SJSA1 (cell line): ENCODE results near the gene PALLD. TPM values are rescaled to one million over a fixed set of nuclear protein-coding genes. Genes with fewer than 3 reads are reported as not detected.

Experiments
- DNase-seq, 2 experiments: peaks; one replicate each; pipeline ENCODE4 v3.0.0-alpha.2; 2015 to 2020; ENCODE audit warnings: low spot score in 2 of 2, low read depth in 1 of 2
- H3K27ac ChIP-seq: fragments of 250-450 bp; sonication (Bioruptor Pico); 2 replicates; pipeline ENCODE4 v1.5.1; 2020; ENCODE audit warnings: mild to moderate bottlenecking, moderate library complexity
- H3K27me3 ChIP-seq: fragments of 250-450 bp; sonication (Bioruptor Pico); replicated peaks from 2 replicates; pipeline ENCODE4 v1.5.1; 2020; ENCODE audit warnings: mild to moderate bottlenecking, moderate library complexity
- H3K36me3 ChIP-seq: fragments of 250-450 bp; sonication (Bioruptor Pico); 2 replicates; pipeline ENCODE4 v1.5.1; 2020; ENCODE audit warnings: mild to moderate bottlenecking
- H3K4me1 ChIP-seq: fragments of 250-450 bp; sonication (Bioruptor Pico); replicated peaks from 2 replicates; pipeline ENCODE4 v1.6.1; 2021; ENCODE audit warnings: mild to moderate bottlenecking
- H3K4me3 ChIP-seq: fragments of 250-450 bp; sonication (Bioruptor Pico); 2 replicates; pipeline ENCODE4 v1.5.1; 2020; ENCODE audit warnings: mild to moderate bottlenecking
- H3K9me3 ChIP-seq: fragments of 250-450 bp; sonication (Bioruptor Pico); replicated peaks from 2 replicates; pipeline ENCODE4 v1.5.1; 2020; ENCODE audit warnings: mild to moderate bottlenecking
- total RNA-seq: library from RNA; depleted of rRNA; stranded (reverse); fragments of >200 nt; shearing (Covaris generic); gene quantifications from 2 replicates; pipeline ENCODE4 v1.2.3, GENCODE V29; 2014

Gene PALLD
- total RNA-seq, 1 experiment from 2014 or later, result 118 TPM

- no peaks in the 10 kb centered on the region for H3K27me3 ChIP-seq
- no peak overlapping the region for H3K27ac ChIP-seq
- H3K4me1 ChIP-seq, result peaks cover 35% of the 10 kb centered on the region
- DNase-seq, result no peak
- peaks cover 11% of the 10 kb centered on the region for H3K36me3 ChIP-seq
- no peaks in the 10 kb centered on the region for H3K9me3 ChIP-seq
- H3K4me3 ChIP-seq, result no peak overlapping the region
These were observed 273.0 kb downstream of the PALLD start for GRCh38 chr4:168769837-168770236.

- Histone ChIP-seq H3K4me1 (peaks cover 21% of the 10 kb centered on the region), H3K36me3 (peaks cover 11% of the 10 kb centered on the region), H3K27ac (no peak overlapping the region), H3K4me3 (no peak overlapping the region), H3K9me3 (no peaks in the 10 kb centered on the region), H3K27me3 (no peaks in the 10 kb centered on the region)
- DNase-seq, result no peak
These were observed 274.4 kb downstream of the PALLD start for GRCh38 chr4:168771251-168771650.

GRCh38 chr4:168773388-168774195 is 276.7 kb downstream of the PALLD start:
- H3K4me1 ChIP-seq, result peaks cover 11% of the 10 kb centered on the region
- no peak for DNase-seq
- no peak overlapping the region for H3K4me3 ChIP-seq
- H3K36me3 ChIP-seq, result peaks cover 7% of the 10 kb centered on the region; the same call in 1 of the 2 replicates
- no peaks in the 10 kb centered on the region for H3K9me3 ChIP-seq
- H3K27ac ChIP-seq, result no peak overlapping the region
- no peaks in the 10 kb centered on the region for H3K27me3 ChIP-seq

- Histone ChIP-seq H3K36me3 (peaks cover 4% of the 10 kb centered on the region; the same call in 1 of the 2 replicates), H3K27ac (no peak overlapping the region)
- DNase-seq, result no peak
These were observed 279.5 kb downstream of the PALLD start for GRCh38 chr4:168776382-168776781.

GRCh38 chr4:168777277-168777965 is 280.6 kb downstream of the PALLD start:
- Histone ChIP-seq H3K9me3 (no peaks in the 10 kb centered on the region), H3K36me3 (peaks cover 4% of the 10 kb centered on the region; the same call in 1 of the 2 replicates), H3K4me3 (no peak overlapping the region), H3K4me1 (no peaks in the 10 kb centered on the region), H3K27ac (no peak overlapping the region), H3K27me3 (no peaks in the 10 kb centered on the region)
- no peak for DNase-seq

More at GRCh38 chr4:168776382-168776781, 279.5 kb downstream of the PALLD start:
- no peaks in the 10 kb centered on the region for H3K27me3 ChIP-seq
- H3K4me3 ChIP-seq, result no peak overlapping the region
- H3K9me3 ChIP-seq, result no peaks in the 10 kb centered on the region
- H3K4me1 ChIP-seq, result no peaks in the 10 kb centered on the region; the same call in 1 of the 2 replicates

- DNase-seq, result no peak
- H3K27ac ChIP-seq, result no peak overlapping the region
- H3K4me3 ChIP-seq, result no peak overlapping the region
- no peaks in the 10 kb centered on the region for H3K9me3 ChIP-seq
- H3K4me1 ChIP-seq, result 0 out of 2 replicates have a peak, but pooled peaks cover 3% of the 10 kb centered on the region
- peaks cover 4% of the 10 kb centered on the region; the same call in 1 of the 2 replicates for H3K36me3 ChIP-seq
- no peaks in the 10 kb centered on the region for H3K27me3 ChIP-seq
These were observed 284.5 kb downstream of the PALLD start for GRCh38 chr4:168781341-168781740.

- Histone ChIP-seq H3K4me1 (0 out of 2 replicates have a peak, but pooled peaks cover 3% of the 10 kb centered on the region), H3K27me3 (no peaks in the 10 kb centered on the region), H3K9me3 (no peaks in the 10 kb centered on the region), H3K4me3 (no peak overlapping the region), H3K27ac (no peak overlapping the region), H3K36me3 (peaks cover 4% of the 10 kb centered on the region; the same call in 1 of the 2 replicates)
- DNase-seq, result no peak
These were observed 285.1 kb downstream of the PALLD start for GRCh38 chr4:168781926-168782325.

GRCh38 chr4:168782439-168782838 is 285.6 kb downstream of the PALLD start:
- Histone ChIP-seq H3K4me3 (no peak overlapping the region), H3K27me3 (no peaks in the 10 kb centered on the region), H3K27ac (no peak overlapping the region), H3K9me3 (no peaks in the 10 kb centered on the region), H3K4me1 (0 out of 2 replicates have a peak, but pooled peaks cover 3% of the 10 kb centered on the region), H3K36me3 (peaks cover 4% of the 10 kb centered on the region; the same call in 1 of the 2 replicates)
- DNase-seq, result no peak

- no peak overlapping the region for H3K27ac ChIP-seq
- H3K4me1 ChIP-seq, result peaks cover 3% of the 10 kb centered on the region; the same call in 1 of the 2 replicates
- no peak overlapping the region for H3K4me3 ChIP-seq
- no peaks in the 10 kb centered on the region; the same call in 1 of the 2 replicates for H3K36me3 ChIP-seq
- no peak for DNase-seq
- H3K27me3 ChIP-seq, result no peaks in the 10 kb centered on the region
- no peaks in the 10 kb centered on the region for H3K9me3 ChIP-seq
These were observed 288.1 kb downstream of the PALLD start for GRCh38 chr4:168784786-168785461.

GRCh38 chr4:168787334-168787733 is 290.5 kb downstream of the PALLD start:
- no peaks in the 10 kb centered on the region for H3K9me3 ChIP-seq

GRCh38 chr4:168787801-168788595 is 291.1 kb downstream of the PALLD start:
- Histone ChIP-seq H3K4me1 (peaks cover 9% of the 10 kb centered on the region), H3K27ac (no peak overlapping the region), H3K9me3 (no peaks in the 10 kb centered on the region), H3K36me3 (no peaks in the 10 kb centered on the region; the same call in 1 of the 2 replicates), H3K4me3 (no peak overlapping the region), H3K27me3 (no peaks in the 10 kb centered on the region)
- no peak for DNase-seq

More at GRCh38 chr4:168787334-168787733, 290.5 kb downstream of the PALLD start:
- no peak overlapping the region for H3K27ac ChIP-seq
- no peaks in the 10 kb centered on the region for H3K27me3 ChIP-seq
- peaks cover 9% of the 10 kb centered on the region for H3K4me1 ChIP-seq
- DNase-seq, result no peak
- H3K4me3 ChIP-seq, result no peak overlapping the region
- H3K36me3 ChIP-seq, result no peaks in the 10 kb centered on the region; the same call in 1 of the 2 replicates

- Histone ChIP-seq H3K27me3 (no peaks in the 10 kb centered on the region), H3K4me1 (peaks cover 20% of the 10 kb centered on the region), H3K4me3 (no peak overlapping the region), H3K9me3 (no peaks in the 10 kb centered on the region), H3K36me3 (no peaks in the 10 kb centered on the region; the same call in 1 of the 2 replicates), H3K27ac (no peak overlapping the region)
- DNase-seq, result no peak
These were observed 294.0 kb downstream of the PALLD start for GRCh38 chr4:168790898-168791297.

GRCh38 chr4:168791376-168791775 is 294.5 kb downstream of the PALLD start:
- no peak overlapping the region for H3K4me3 ChIP-seq
- no peak overlapping the region for H3K27ac ChIP-seq
- no peaks in the 10 kb centered on the region for H3K9me3 ChIP-seq
- H3K4me1 ChIP-seq, result peaks cover 24% of the 10 kb centered on the region
- no peak for DNase-seq
- no peaks in the 10 kb centered on the region; the same call in 1 of the 2 replicates for H3K36me3 ChIP-seq
- H3K27me3 ChIP-seq, result no peaks in the 10 kb centered on the region
